HG02885 (cell line): ENCODE results near the gene HMGN4.
"Not testable (repeated sequence)": the region's sequence is repeated elsewhere in the genome, so short reads cannot be mapped to it uniquely, and the experiment has no call there.

Source experiments
- ATAC-seq: cut with Tn5 transposase; IDR thresholded peaks from one replicate; pipeline ENCODE4 v1.9.1; 2021; ENCODE audit warnings: mild to moderate bottlenecking; ENCODE audit not compliant: unreplicated experiment, poor library complexity

Gene HMGN4

DNA sequence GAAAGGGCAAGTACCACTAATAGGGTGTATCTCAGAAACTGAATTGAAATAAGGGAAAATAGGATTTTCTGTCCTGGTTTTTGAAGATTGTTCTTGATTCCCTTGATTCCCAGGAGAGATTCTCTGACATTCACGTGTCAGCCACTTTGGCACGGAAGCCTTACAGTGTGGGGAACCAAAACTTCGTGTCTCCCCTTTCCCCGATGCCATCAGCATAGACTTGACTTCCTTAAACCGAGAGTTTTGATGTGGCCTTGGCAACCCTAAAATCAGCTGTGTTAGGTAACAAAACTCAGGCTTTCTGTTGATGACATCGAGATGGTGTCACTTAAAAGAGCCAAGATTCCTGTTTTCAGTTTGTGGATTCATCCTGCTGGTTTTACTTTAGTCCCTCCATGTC lies 7.5 kb downstream of the HMGN4 start:
- ATAC-seq = no peak

DNA sequence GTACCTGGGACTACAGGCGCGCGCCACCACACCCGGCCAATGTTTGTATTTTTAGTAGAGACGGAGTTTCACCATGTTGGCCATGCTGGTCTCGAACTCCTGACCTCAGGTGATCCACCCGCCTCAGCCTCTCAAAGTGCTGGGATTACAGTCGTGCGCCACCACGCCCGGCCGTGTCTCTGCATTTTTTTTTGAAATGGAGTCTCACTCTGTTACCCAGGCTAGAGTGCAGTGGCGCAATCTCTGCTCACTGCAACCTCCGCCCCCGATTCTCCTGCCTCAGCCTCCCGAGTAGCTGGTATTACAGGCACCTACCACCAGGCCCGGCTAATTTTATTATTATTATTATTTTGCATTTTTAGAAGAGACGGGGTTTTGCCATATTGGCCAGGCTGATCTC lies 9.2 kb downstream of the HMGN4 start:
- not testable (repeated sequence) for ATAC-seq

DNA sequence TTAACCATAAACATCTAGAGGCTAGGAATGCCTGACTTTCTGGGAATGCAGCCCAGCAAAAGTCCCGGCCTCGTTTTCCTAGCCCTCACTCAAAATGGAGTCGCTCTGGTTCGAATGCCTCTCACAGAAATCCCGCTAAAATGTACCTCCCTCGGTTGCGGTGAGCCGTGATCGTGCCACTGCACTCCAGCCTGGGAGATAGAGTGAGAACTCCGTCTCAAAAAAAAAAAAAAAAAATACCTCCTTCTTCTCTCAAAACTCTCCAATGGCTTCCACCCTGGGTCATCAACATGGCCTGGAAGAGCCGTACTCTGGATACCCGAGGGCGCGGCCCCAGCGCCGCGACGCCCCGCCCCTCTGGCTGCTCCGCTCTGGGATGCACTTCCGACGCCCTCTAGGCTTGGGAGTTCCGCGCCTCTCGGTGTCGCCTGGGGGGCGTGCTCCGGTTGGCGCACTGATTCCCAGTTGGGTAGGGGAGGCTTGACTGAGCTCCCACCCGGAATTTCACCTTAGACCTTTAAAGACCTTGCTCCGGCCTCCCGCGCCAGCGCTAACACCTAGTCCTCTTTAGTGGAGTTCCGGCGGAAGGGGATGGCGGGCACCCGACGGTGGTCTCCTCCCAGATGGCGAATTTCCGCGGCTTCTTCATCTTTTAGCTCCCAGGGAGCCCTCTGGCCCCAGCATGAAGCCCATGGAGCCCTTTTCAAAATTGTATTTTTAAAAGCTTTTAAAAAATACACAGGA lies 12.3 kb downstream of the HMGN4 start:
- ATAC-seq = peak; percentile 45

DNA sequence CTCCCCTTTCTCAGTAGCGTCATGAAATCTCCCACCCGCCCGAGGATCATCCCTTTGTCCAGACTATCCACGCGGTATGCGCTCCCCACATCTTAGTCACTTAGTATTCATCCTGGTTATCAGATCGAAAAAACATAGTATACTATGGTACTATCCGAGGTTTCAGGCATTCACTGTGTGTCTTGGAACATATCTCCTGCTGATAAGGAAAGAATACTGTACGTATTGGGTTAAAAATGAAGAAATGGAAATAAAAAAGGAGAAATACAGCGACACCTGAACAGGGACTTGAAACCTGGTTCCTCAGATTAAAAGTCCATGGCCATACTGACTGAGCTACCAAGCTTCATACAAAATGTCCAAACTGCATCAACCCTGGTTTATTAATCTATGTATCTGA lies 14.0 kb downstream of the HMGN4 start:
- no peak for ATAC-seq

DNA sequence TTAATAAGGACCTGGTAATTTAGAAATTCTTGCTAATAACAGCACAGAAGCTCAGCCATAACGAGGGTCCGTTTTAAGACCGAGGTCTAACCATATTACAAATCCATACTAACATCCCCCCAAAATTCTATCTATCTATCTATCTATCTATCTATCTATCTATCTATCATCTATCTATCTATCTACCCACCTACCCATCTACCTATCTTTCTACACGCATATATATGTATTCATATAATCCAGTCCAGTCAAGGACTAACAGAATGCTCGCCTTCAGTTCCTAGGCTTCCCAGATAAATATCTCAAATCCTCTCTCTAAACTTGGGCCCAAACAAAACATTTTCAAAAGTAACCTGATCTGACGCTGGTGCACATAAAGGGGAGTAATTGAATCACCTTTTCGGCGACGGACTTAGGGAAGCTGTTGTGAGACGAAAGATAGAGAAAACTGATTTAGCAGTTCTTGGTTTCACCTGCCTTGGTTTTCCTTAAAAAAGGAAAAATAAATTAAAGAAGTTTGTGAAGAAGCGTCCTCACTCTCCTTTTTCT lies 14.5 kb downstream of the HMGN4 start:
- no peak for ATAC-seq

DNA sequence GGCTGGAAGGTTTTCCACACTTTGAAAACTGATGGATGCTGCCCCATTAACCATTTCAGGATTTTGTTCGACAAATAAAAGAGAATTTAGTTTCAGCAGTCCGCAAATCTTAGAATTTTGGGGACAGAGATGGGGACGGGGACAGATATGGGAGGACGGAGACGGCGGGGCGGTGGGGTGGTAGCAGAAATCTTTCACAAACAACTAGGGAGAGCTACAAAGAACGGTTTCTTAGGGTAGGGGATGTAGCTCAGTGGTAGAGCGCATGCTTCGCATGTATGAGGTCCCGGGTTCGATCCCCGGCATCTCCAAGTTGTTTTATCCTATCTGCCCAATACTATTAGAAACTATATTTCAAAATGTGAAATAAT lies 15.1 kb downstream of the HMGN4 start:
- ATAC-seq = peak; percentile 49

DNA sequence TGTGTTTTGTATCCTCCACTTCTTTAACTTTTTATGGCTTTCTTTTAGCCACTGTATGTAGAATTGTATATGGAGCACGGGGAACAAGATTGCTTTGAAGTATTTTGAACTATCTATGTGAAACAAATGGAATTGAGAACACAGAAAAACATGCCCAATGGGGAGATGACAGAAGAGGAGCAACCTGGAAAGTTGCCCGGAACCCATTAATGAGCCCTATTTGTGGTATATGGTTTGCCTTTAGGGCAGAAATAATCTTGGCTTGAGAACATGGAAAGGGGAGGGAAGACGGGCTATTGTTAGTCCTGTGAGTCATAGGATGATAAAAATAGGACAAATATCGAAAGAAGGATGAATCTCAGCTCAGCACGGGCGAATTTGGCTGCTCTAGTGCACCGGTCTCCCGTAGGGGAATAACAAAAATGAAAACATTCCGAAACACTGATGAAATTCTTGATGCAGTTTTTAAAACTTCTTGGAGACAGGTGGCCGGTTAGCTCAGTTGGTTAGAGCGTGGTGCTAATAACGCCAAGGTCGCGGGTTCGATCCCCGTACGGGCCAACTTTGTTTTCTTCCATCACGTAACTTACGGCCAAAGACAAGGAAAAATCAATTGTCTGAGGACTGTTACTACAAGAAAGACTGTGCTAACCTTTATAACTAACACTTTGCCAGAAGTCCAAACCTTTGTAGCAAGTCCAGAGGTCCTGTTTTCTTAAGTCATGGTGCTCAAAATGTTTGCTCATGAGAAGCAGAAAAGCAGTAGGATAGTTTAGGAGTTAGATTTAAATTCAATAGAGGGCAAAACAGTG lies 15.7 kb downstream of the HMGN4 start:
- ATAC-seq = peak; percentile 52

DNA sequence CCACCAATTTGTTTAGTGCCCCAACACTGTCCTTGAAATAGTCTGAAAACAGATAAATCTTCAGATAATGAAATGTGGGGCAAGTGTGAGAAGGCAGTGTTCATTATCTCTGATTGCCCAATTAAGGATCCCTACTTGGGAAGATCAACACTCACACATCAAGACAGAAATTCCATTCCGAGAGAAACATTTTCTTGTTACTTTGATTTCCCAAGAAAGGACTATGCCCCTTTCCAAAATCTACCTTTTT lies 16.2 kb downstream of the HMGN4 start:
- peak; percentile 5 for ATAC-seq

DNA sequence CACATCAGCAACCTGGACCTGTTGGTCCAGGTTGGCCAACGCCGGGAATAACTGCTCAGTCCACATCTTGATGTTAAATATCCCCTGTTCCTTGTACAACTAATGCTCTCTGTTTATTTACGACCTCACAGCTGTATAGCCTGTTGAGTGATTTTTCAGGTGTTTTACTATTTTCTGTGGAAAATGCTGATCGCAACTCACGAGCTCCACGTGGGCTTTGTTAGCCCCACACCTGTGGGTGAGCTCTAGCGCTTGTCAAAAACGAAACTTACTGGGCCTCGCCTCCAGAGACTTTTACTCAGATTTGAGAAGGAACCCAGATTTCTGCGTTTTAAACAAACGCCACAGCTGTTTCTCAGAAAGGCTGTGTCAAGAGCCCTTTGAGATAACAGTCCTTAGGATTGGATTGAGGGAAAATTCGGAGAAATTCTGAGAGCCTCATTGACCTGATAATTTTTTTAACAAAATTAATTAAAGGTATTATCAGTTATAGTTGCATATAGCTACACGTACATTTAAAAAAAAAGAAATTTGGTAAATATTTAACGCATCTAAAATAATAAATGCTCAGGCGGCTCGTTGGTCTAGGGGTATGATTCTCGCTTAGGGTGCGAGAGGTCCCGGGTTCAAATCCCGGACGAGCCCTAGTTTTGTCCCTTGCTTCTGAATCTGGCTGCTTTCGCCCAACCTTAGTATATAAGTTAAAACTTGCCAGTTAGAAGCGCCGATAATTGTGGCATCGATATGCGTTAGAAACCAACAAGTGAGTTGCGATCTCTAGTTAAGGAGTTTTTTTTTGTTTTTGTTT lies 16.7 kb downstream of the HMGN4 start:
- no peak for ATAC-seq

DNA sequence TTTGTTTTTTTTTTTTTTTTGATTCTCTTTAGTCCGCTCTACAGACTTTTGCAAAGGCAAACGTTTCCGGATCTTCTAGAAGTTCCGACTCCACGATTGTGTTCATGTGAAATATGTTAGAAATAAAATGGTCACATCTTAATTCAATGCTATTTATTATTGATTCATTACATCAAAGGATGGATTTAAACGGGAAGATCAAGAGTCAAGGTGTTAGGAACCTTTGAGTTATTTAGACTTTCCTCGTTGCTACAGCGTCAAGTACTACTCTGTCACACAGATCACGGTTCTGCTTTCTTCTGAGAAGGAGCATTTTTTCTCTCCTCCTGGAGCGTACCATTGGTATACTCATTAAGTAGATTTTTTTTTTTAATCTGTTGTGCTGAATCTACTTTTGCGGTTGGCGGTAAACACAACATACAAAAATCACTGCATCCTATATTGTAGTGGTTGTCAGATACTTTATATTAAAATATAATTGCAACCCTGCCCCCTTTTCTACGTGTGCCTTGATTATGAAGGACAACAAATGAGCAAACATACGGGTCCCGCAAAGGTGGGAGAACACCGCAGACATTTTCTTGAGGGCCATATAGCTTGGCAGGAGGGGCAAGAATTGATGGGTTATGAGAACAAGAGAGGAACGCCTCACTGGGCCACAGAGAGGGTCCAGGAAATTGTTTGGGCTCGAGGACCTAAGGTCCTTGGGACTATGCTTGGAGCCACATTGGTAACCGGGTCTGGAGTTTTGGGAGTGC lies 17.5 kb downstream of the HMGN4 start:
- ATAC-seq = no peak

DNA sequence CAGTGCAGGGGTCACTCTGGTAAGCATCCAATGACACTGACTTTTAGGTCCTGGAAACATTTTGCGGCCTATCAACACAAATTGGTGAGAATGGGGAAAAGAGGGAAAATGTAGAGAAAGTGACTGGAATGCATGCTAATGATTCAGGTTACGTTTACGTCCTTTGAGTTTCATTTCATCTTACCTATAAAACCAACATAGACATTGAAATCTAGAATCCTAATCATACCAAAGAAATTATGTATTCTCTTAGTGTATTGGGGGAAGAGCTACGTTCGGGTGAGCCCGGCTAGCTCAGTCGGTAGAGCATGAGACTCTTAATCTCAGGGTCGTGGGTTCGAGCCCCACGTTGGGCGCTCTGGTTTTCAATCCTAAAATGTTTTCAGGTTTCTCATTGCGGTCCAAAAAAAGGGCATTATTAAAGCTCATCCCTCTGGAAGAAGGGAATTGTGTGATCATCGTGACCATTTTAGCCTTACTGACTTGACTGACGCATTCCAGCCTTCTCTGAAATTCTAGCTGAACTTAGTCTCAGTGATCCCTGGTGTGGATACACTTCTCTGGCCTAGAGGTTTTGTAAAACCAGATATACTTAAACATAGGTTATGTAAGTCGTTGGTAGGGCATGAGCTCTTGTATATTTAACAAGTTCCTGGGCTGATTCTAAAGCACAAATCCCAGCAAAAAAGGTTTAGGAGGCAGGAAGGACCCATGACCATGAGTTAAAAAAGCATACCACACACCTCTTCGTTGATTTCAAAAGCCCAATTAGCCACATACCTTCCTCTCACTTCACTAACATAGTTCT lies 18.3 kb downstream of the HMGN4 start:
- no peak for ATAC-seq

DNA sequence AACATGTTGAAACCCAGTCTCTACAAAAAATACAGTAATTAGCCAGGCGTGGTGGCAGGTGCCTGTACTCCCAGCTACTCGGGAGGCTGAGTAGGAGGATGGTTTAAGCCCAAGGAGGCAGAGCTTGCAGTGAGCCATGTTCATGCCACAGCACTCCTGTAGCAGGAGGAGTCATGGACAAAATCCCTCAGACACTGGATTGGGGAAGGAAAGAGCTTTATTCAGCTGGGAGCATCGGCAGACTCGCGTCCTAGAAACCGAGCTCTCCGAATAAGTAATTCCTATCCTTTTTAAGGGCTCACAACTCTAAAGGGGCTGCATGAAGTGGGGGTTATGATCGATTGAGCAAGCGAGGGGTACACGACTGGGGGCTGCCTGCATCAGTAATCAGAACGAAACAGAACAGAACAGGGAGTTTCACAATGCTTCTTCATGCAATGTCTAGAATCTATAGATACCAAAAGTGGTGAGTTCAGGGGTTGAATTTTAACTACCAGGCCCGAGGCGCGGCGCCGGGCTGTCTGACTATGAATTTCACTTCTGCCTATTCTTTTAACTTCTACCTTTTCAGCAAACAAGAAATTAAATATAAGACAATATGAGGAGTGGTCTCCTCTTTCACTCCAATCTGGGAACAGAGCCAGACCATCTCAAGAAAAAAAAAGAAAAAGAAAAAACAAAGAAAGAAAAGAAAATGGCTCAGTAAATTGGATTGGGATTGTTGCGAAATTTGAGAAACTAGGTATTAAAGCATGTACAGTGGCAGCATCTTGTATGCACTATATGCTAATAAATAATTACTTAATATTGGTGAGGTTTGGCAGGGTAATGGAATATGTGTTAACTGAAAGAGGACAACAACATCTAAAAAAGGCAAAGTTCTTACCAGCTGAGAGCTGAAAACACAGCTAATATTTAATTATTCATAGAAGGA lies 23.6 kb downstream of the HMGN4 start:
- ATAC-seq = no peak

DNA sequence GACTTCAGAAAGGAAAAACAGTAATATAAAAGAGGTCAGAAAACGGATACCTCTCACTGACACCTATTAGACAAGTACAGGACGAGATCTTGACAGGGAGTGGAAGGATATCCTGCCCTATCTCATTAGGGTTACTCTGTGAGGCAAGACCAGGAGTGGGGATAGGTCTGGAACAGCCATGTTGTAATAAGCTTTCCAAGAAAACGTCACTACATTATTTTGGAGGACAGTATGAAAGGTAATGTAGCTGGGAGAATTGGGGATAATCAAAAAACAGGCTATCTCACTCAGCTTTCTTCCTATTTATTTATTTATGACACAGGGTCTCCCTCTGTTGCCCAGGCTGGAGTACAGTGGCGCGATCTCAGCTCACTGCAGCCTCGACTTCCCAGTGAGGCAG lies 25.3 kb downstream of the HMGN4 start:
- ATAC-seq = no peak

DNA sequence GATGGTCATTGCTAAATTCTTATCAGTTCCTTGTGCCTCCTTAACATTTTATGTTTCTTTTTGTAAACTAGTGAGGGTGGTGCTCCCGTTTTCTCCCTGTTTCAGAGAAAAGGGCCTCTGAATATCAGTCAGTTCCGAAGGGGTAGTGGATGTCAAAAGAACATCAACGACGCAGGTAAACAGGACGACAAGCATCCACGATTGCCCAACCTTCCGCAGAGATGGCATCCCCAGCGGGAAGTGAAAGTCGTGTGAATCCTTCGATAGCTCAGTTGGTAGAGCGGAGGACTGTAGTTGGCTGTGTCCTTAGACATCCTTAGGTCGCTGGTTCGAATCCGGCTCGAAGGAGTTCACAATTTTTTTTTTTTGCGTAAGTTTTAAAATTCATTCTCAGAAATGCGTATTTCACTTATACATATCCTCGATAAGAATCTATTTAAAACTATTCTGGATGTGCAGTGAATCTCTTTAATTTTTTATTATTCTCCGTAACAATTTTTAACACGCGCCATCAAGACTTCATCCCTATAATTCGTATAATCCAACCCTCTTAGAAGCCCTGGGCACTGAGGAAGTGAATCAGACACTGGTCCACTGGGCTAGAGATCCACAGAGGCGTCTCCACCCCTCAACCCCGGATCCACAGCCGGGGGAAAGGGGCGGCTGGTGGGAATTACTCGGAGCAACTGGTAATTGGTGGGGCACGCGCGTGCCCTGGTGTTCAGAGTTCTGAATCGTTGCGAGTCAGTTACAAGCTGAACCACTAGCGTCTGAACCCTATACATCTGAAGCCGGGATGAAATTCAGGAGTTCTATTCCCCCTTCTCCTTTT lies 30.7 kb downstream of the HMGN4 start:
- peak; percentile 74 for ATAC-seq

DNA sequence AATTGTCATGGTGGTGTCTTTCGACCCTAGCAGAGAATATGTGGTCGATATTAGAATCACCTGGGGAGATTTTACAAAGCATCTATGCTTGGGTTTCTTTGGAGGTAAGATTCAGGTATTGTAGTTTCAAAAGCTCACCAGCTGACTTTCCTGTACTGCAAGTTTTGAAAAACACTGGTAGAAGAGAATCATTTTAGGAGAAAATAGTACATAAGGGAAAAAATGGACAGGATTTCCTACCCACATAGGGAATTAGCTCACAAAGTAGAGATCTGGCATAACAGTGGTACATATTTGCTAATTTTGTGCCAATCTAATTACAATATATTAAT lies 31.2 kb downstream of the HMGN4 start:
- no peak for ATAC-seq

DNA sequence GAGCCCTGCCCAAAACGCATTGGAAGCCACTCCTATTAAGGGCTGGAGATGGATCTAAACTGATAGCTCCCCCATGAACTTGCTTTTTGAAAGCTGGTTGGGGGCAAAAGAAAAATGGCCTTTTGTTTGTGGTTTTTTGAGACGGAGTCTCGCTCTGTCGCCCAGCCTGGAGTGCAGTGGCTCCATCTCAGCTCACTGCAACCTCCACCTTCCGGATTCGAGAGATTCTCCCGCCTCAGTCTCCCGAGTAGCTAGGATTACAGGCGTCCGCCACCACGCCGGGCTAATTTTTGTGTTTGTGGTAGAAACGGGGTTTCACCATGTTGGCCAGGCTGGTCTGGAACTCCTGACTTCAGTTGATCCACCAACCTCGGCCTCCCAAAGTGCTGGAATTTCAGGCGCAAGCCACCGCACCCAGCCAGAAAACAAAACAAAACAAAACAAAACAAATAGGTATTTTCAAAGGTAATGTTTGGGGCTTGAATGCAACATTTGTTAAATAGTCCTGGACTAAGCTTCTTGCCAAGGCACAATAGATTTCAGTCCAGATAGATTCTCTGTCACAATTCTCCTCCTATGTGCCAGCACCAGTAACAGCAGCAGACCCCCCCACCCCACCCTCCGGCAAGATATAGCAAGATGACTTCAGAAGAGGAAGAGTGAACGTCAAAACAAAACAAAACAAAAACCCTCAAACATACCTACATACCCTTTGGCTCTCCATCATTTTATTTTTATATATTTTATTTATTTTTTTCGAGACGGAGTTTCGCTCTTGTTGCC lies 32.1 kb downstream of the HMGN4 start:
- no peak for ATAC-seq
